GM10847 (cell line): ENCODE results near the gene LCP2.

Experiments used
- POLR2A ChIP-seq: IDR thresholded peaks from 2 replicates; pipeline ENCODE4 v1.6.1; 2011; ENCODE audit not compliant: insufficient read length; ENCODE audit errors: extremely low read depth

Gene LCP2

DNA sequence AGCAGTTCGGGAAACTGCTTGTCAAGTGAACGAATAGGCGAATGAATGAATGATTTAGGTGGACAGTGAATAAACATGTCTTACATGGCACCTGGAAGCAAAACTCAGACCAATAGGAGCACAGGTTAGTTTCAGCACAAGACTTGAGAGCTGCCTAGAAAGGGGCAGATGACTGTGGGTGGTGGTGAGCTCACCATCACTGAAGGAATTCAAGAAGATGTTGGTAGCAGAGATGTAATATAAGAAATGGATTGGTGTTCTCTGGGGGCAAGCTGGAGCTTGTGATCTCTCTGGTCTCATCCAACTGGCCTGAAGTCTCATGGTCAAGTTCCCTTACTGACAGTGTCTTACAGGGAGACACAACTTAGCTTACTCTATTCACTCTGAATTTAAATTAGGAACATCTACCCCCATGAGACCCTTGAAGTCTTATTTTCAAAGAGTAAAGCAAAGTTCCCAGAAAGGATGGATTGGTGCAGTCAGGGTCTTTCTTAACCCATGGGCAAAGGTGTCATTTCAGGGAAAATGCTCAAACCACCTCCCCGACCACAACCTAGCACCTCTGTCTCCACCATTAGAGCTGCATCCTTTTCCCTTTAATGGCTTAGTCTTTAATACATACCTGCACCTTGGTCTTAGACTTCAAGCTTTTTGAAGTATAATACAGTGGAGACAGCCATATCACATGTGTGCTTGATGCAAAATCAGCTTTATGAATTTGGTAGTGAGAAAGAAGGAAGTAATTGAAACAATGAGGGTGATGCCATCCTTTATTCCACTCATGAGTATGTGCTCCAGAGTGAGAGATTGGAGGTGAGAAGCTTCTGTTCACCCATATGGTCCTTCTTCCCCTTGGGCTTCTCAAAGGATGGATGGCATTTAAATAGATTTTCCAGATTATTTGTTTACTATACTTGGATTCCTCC is 5.1 kb downstream of the LCP2 start:
- no peak for TF ChIP-seq POLR2A

GRCh38 chr5:170290498-170290897 is 7.1 kb downstream of the LCP2 start:
- TF ChIP-seq POLR2A: no peak

GRCh38 chr5:170289764-170290163 is 7.8 kb downstream of the LCP2 start:
- TF ChIP-seq POLR2A: no peak

- TF ChIP-seq POLR2A: no peak
Observed at GRCh38 chr5:170289121-170289520, 8.5 kb downstream of the LCP2 start.

GRCh38 chr5:170288551-170288950 is 9.0 kb downstream of the LCP2 start:
- TF ChIP-seq POLR2A: no peak

DNA sequence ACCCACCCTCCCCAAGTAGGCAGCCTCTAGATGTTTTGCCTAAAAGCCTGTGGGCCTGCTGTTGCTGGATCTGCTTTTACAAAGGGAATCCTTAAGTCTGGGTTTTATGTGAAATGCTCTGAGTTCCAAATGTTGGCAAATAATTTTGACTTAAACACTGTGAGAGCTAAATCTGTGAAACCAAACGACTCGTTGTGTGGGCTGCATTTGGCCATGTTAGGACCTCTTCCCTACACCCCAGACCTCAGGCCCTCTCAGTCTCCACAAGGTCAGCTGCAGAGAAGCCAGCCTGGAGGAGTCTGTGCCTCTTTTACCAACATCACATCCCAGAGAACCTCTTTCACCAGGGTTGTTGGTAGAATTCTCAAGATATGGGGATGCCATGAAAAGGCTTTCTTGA is 9.4 kb downstream of the LCP2 start:
- TF ChIP-seq POLR2A: no peak

DNA sequence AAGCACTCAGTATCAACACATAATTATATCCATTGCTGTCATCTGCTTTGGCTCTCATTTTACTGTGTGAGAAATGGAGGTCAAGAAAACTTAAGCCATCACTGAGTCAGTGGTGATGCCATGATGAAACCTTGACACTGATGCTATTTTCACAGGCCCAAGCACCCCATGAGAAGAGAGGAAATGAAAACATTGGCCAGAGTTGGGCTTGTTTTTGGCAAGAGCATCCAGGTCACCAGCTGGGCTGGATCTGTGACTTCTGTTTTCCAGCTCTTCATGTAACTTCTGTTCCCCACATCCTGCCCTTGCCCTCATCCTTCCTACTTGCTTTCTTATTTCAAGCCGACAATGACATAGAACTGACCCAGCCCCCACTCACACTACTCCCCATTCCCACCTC is 10.0 kb downstream of the LCP2 start:
- no peak for TF ChIP-seq POLR2A

DNA sequence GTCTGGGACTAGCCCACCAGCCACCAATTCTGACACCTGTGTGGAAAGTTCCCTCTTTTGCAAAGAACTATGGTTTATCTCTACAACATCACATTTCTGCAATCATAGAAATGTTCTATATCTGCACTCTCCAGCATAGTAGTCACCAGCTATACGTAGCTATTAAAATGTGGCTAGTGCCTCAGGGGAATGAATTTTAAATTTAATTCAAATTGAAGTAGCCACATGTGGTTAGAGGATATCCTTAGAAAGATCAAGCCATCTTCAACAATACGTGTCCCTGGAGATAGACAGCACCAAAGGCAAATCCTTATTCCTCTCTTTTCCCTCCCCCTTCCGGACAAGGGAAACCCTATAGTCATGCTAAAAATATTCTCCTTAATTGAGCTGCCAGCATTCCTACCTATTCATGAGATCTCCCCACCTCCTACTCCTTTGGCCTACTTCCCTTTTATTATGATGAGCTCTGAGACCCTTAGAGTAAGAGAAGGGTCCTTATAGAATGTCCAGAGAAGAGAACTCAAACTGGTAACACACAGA is 11.1 kb downstream of the LCP2 start:
- TF ChIP-seq POLR2A: no peak

GRCh38 chr5:170285181-170285580 is 12.4 kb downstream of the LCP2 start:
- no peak for TF ChIP-seq POLR2A

DNA sequence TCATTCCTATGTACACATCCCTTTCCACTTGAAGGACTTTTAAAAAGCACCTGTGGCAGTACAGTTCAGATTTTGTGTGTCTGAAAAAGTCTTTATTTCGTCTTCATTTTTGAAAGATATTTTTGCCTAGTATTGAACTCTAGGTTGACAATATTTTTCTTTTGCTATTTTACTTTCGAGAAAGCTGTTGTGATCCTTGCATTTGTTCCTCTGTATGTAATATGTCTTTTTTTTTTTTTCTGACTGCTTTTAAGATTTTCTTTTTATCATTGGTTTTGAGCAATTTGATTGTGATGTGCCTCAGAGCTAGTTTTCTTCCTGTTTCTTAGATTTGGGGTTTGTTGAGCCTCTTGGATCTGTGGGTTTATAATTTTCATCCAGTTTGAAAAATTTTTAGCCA is 13.3 kb downstream of the LCP2 start:
- TF ChIP-seq POLR2A: no peak

DNA sequence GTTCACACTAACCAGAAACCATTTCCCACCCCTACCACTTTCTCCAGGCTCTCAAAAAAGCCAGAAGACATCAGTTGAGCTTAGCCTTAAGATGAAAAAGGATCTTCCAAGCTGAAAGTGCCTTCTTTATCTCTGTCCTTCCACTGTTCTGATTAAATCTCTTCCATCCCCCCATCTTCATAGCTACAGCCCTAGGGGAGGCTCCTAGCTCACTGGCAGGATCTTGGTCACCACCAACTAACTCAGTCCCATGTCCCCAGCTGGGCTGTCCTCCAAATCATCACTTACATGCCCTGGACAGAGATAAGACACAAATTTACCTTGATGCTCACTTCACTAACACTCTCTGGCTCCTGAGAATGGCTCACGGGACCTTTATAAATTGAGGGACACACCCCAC is 14.3 kb downstream of the LCP2 start:
- no peak for TF ChIP-seq POLR2A

GRCh38 chr5:170280011-170280493 is 17.5 kb downstream of the LCP2 start:
- TF ChIP-seq POLR2A: no peak

- no peak for TF ChIP-seq POLR2A
Observed at GRCh38 chr5:170279459-170279817, 18.1 kb downstream of the LCP2 start.

GRCh38 chr5:170278611-170279458 is 18.7 kb downstream of the LCP2 start:
- TF ChIP-seq POLR2A: no peak

GRCh38 chr5:170277867-170278281 is 19.7 kb downstream of the LCP2 start:
- TF ChIP-seq POLR2A: no peak

- no peak for TF ChIP-seq POLR2A
Observed at GRCh38 chr5:170276140-170276539, 21.4 kb downstream of the LCP2 start.

DNA sequence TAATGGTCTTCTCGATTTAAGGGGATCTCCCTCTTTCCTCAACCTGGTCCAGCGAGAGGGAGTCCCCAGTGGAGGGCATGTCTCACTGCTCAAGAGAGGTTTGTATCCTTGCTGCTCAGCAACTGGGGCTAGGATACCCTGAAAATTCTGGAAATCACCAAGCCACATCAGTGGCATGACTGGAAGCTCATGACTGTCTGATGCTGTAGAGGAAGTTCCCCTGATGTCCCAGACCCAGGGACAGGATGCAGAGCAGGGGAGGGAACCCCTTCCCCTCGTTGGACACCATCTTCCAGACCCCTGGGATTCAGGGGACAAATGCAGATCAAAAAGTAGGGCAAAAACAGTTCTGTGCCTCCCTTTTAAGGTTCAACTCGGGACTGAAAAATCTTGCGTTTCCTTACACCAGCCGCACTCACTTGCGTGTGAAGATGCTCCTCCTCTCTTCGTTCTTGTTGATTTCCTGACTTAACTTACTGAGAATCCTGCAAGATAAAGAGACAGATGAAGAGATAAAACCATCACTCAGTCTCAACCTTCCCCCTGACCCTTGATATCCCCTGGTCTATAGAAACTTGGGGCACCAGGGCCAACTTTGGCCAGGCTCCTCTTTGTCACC is 22.1 kb downstream of the LCP2 start:
- TF ChIP-seq POLR2A: no peak
